ENCODE measurements around the gene GDPD5.

GDPD5 gene

GRCh38 chr11:75469785-75470405 lies 55.8 kb downstream of the GDPD5 start:
- no peak for DNase-seq

DNA sequence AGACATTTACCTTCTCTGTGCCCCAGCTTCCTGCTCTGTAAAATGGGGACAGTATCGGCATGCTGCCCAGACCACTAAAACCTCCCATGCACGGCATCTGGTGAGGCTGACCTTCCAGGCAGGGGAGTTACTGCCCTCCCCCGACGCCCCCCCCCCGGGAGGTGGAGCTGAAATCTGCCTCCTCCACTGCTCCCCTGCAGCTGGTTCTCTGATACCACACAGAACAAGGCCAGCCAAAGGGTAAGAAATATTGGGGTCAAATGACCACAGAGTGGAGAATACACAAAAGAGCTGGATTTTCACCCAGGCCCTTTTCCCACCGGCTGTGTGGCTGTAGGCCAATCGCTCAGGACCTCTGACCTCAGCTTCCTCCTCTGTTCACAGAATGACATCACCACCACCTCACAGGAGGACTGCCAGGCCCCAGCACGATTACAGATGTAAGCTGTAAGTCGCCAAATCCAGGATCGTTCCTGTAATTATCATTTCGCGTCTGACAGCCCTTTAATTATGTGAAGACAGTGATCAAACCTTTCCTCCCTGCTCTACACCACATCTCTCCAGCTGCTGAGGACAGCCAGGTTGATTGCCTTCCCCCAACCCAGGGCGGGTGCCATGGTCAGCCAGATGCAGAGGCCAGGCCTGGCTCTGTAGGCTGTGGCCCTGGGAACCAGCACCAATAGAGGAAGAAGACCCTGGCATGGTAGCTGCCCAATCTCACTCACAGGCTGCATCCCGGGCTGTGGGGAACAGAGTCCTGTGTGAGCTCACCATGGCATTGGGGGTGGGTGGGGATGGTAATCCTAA lies 57.0 kb downstream of the GDPD5 start:
- no peak for DNase-seq

- DNase-seq = no peak
These were observed 57.9 kb downstream of the GDPD5 start for GRCh38 chr11:75467881-75468280.

DNA sequence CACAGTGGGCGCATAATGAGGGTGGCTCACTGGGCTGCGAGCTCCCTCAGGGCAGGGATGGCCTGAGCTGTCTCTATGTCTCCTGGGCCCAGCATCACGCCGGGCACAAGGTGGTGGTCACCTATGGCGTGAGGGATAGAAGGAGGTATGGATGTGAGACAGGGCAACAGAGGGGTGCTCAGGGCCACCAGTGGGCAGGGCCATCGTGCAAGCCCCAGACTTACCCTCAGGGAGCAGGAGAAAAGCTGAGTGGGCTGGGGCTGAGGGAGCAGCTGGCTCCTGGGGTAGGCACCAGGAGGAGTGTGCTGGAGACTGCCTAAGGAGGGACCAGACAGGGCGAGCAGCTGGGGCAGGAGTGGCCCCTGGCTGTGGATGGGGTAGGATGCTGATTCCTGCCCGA lies 58.4 kb downstream of the GDPD5 start:
- no peak for DNase-seq

DNA sequence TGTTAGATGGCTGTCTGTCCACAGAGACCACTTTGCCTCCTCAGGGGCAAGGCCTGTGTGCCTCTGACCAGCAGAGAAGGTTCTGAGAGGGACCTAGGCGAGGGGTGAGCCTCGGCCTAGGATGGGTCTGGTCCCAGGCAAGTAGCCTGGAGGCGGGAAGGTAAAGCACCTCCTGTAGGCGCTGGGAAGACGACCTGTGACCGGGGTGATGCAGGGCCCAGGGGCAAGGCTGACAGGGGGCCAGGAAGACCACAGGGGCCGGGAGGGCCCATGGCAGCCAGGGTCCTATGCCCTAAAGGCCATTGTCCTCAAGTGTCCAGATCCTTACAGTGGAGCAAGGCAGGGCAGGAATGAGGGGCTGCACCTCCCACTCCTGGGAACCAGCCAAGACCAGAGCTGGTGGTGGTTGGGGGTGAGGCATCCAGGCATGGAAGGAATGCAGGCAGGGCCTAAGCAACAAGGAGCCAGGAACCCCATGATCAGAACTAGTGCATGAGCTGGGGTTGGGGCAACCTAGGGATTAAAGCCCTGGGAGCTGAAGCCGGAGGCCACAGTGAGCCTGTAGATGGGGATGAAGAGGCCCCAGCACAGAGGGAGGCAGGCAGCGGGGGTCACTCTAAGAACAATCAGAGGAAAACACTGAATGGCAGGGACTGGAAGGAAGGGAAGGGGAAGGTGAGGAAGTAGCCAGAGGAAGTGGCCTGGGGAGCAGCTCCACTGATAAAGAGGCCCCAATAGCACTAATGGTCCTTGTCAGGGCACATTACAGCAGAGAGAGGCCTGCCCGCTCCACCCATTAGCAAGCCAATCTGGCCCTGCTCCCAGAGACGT lies 59.8 kb downstream of the GDPD5 start:
- DNase-seq = peak; percentile 77

DNA sequence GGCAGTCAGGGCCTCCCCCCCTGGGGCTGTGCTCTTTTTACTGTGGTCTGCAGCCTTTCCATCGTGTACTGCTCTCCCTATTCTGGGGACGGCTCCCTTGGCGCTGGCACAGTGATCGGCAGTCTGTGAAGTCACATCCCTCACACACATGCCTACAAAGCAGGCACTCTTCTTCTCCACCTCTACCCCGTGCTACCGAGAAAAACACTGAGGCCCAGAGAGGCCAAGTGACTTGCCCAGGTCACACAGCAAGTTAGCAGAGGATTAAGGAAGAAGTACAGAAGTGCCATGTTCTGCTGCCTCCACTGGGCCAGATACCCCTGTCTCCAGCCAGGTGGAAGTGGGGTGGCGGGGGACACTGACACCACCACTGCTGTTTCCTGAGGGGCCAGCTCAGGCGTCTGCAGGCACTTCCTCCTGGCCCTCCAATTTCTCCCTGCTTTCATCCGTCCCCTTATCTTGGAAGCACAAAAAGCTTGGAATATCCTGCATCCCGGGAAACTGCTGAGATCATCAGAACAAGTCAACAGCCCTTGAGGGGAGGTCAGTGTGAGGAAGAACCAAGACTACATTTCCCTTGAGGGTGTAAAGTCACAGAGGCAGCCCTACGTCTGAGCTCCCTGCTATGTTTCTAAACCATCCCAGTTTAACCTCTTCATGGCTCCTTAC lies 62.5 kb downstream of the GDPD5 start:
- no peak for DNase-seq

DNA sequence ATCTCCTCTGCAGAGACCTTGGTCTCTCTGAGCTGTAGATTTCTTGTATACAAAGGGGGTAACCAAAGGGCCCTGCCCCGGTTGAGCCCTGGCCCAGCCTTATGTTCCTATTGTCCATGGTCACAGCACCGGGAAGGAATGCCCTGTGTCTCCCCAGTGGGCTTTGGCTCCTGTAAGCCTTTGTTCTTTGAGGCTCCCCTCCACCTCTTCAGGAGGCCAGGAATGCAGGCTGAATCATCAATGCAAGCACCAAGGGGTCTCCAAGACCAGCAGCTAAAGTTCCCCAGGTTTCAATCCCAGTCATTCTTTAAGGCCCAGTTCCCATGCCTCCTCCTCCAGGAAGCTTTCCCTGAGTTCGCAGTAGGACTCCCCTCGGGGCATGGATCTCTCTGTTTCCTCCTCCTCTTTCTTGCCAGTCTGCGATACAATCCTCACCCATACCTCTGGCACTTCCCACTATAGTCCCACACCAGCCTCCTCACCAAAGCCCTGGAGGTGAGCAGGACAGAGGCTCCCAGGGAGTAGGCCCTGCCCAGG lies 63.6 kb downstream of the GDPD5 start:
- DNase-seq = no peak

- DNase-seq = no peak
These were observed 64.6 kb downstream of the GDPD5 start for GRCh38 chr11:75461151-75461550.

DNA sequence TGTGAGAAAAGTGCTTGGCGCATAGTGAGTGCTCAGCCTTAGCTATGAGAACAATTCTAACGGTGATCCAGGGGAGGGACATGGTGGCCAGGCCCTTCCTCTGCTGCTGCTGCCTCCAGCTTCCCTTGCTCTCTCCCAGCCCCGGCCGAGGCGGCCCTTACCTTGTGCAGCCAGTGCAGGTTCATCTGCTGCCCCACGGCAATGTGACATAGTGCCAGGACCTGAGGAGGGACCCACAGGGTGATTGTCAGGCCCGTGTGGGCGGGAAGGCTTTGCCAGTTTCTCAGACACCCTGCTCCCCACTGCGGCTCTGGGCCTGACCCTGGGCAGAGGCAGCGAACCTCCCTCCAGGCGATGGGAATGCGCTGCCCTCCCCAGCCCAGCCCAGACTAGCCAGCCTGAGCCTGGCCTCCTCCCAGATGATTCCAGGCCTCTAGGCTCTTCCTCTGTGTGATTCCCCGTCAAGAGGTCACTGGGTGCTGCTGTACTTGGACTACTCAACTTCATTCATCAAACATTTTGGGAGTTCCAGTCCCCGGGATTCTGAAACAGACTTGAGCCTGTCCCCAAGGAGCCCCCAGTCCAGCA lies 69.1 kb downstream of the GDPD5 start:
- DNase-seq = no peak

- no peak for DNase-seq
These were observed 70.8 kb downstream of the GDPD5 start for GRCh38 chr11:75454987-75455386.

DNA sequence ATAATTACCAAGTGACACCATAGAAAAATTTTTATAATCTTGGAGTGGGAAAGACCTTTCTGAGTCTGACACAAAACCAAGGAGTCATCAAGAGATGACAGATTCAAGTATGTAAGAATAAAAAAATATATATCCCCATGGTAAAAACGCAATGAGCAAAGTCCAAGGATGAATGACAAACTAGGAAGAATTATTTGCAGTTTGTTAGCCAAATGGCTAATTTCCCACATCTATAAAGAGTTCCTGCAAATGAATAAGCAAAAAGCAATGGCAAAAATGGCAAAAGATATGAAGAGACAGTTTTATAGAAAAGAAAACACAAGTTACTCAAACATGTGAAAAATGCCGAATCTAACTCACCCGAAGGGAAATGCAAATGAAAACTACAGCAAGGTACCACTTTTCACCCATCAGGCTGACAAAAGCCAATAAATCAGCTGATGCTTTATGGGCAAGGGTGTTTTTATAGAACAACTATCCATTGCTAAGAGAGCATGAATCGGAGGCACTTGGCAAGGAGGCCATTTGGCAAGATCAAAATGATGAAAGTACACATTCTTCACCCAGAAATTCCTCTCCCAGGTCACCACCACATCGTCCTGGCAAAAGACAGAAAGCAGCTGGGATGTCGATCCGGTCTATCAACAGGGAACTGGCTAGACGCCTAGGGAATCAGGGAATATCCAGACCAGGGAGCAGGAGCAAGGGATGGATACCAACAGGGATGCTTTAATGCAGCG lies 71.7 kb downstream of the GDPD5 start:
- peak; percentile 66 for DNase-seq

GRCh38 chr11:75450826-75451821 lies 74.6 kb downstream of the GDPD5 start:
- DNase-seq = no peak

DNA sequence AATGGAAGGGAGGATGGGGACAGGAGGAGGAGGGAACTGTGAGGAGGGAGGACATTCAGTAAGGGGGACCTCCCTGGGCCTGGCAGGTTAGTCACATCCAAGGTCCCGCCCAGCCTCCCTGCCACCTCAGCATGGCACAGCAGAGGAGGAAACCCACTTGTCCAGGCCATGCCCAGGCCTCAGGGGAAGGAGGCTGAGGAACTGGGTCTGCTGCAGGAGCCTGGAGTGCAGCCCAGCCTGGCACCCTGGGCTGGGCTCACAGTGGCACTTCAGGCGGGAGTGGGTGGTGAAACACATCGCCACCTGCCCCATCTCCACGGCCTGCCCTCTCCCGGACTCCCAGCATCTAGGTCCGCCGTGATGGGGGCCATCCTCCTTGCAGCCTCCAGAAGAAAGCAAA lies 75.5 kb downstream of the GDPD5 start:
- DNase-seq = no peak

DNA sequence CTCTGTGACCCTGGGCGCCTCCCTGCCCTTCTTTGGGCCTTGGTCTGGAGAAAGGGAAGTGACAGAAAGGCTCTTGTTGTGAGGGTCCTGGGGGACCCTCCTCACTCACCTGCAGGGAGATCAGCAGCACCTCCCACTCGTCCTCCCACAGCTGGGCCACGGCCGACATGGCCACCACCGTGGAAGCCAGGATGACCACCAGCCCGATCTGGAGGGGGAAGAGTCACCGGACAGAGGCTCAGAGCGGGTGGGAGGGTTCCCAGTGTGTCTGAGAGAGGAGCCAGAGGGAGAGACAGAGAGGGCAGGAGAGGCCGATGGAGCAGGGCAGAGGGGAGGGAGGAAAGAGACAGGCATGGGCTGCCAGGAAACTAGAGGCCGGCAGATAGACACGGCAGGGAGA lies 76.0 kb downstream of the GDPD5 start:
- no peak for DNase-seq

GRCh38 chr11:75449271-75449670 lies 76.5 kb downstream of the GDPD5 start:
- no peak for DNase-seq

- DNase-seq = no peak
These were observed 78.3 kb downstream of the GDPD5 start for GRCh38 chr11:75447415-75447814.

DNA sequence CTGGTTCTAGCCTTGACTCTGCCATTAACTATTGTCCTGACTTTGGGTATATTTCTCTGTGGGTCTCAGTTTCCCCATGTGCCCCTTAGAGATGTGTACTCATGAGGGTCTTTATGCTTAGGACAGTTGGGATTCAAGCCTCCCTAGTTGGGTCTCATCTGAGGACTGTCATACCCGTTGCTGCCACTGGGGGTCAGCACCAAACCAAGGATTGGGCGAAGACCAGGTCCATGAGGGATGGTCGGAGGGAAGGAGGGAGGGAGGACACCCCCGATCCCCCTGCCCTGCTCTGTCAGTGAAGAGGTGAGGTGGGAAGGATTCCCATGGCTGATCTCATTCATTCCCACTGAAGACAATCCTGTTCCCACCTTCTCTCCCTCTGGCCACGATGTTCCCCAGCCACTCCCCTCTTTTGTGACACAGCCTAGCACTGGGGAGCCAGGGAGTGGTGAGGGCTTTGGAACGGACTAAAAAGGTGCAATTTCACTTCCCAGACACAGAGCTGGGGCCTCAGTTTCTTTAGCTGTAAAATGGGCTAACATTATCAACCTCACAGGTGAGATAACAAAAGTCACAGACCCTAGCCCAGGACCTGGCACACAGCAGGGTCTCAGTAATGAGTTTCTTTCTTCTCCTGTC lies 80.3 kb downstream of the GDPD5 start:
- peak; percentile 58 for DNase-seq

DNA sequence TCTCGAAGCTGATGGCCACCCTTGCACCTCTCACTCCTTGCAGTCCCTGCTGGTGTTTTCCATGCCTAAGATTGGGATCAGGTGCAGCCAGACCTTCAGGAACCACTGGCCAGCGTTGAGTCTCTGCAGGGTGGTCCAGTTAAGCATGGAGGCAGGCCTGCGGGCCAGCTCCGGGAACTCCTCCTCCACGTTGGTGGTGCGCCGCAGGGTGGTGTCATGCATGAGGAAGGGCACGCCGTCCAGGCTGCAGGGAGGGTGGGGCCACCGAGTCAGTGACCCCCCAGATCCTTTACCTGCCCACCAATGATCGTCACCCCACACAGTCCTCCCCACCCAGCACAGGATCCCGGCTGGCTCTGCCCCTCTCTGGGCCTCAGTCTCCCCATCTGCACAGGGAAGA lies 82.7 kb downstream of the GDPD5 start:
- no peak for DNase-seq

- DNase-seq = no peak
These were observed 83.4 kb downstream of the GDPD5 start for GRCh38 chr11:75442161-75442885.
